Left kidney (tissue), 2 donors: Measurements from ENCODE around the gene ACOXL. TPM values are rescaled to one million over a fixed set of nuclear protein-coding genes. Genes with fewer than 3 reads are reported as not detected.
"Not testable (repeated sequence)": the region's sequence is repeated elsewhere in the genome, so short reads cannot be mapped to it uniquely, and the experiment has no call there.

Experiments
- DNase-seq: peaks from one replicate; pipeline ENCODE4 v3.0.0-alpha.2; 2013
- polyA plus RNA-seq: library from polyadenylated mRNA; unstranded; fragments of 120-200 nt; gene quantifications from one replicate; pipeline ENCODE4 v1.2.1, GENCODE V29; 2013; ENCODE audit not compliant: insufficient read length

ACOXL gene
- polyA plus RNA-seq, 1 donor = 1.1 TPM

DNA sequence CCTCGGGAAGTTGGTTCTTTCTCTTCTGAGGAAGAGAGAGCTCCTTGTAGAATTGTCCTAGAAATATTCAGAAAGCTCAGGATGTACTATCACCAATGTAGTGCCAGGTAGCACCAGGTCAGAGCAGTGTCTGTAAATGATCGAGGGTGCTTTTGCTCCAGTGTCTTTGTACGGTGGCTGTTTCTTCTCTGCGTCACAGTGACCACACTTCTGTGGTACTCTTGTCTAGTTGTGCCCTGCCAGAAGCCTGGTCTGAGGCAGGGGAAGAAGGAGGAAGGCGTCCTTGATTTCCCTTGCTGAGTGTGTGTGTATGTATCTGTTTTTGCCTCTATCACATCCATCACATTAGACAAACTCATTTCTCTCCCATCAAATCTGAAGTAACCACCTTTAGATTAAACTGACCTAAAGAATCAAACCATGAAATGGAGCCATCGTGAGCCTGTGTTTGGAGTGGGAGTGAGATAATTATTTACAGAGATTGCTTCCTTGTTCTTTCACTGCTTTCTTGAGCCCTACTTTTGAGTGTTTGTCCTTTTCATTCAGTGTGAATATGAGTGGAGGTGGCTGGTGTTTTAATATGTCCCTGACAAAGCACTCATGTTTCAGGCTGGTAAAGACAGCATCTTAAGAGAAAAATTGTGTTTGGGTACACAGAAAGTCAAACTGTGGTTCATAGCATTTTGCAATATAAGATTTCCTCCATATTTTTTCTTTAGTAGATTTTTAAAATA, 97.2 kb downstream of the ACOXL start:
- DNase-seq = no peak

DNA sequence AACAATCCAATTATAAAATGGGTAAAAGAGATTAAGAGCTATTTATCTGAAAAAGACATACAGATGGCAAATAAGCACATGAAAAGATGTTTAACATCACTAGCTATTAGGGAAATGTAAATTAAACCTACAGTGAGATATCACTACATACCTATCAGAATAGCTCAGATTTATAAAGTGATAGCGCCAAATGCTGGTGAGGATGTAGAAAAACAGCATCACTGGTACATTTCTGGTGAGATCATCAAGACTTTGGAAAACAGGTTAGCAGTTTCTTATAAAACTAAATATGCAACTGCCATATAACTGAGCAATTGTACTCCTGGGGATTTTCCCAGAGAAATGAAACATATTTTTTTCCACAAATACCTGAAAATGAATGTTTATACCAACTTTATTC, 100.4 kb downstream of the ACOXL start:
- DNase-seq = no peak

DNA sequence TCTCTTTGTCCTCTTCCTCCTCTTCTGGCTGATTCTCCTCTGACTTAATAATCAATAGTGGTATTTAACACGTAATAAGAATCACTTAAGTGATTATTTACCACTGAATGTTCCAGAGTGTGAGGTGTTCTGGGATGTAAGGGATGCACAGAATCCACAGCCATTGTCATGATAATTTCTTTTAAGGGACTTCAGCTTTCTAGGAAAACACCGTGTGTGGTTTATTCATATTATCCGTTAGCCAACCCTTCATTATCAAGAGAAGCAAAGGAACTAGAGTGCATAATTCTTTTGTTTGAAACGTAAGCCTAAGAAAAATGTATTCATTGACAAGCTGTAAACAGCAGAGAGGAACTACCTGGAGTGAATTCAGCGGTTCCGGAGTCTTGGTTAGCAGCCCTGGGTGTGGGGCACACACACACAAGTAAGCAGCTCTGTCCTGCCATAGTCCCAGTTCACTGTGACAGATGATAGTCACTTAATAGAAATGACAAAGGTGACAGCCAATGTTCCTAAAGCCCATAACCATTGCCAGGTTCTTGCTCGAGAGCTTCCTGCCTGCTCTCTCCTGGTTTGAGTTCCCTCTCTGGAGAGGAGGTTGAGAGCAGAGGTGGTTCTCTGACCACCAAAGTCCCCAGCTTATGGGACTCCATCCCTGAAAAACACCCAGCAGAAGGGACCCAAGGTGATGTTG, 101.9 kb downstream of the ACOXL start:
- no peak for DNase-seq

DNA sequence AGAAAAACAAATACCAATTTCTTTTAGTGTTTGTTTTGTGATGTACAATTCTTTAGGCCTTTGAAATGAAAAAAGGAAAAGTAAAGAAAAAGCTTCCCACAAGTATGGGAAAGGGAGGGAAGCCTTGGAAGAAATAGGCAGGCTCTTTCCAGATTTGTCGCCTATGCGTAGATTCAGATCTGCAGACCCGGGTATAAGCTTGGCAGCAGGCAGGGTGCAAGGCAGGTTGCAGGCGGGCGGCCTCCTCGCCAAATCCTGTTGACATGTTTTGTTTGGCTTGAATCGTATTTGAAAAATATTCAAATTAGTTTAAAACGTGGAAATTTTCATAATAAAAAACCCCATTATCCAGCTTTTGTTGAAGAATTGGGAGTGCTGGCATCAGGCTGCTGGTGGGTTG, 104.3 kb downstream of the ACOXL start:
- no peak for DNase-seq

DNA sequence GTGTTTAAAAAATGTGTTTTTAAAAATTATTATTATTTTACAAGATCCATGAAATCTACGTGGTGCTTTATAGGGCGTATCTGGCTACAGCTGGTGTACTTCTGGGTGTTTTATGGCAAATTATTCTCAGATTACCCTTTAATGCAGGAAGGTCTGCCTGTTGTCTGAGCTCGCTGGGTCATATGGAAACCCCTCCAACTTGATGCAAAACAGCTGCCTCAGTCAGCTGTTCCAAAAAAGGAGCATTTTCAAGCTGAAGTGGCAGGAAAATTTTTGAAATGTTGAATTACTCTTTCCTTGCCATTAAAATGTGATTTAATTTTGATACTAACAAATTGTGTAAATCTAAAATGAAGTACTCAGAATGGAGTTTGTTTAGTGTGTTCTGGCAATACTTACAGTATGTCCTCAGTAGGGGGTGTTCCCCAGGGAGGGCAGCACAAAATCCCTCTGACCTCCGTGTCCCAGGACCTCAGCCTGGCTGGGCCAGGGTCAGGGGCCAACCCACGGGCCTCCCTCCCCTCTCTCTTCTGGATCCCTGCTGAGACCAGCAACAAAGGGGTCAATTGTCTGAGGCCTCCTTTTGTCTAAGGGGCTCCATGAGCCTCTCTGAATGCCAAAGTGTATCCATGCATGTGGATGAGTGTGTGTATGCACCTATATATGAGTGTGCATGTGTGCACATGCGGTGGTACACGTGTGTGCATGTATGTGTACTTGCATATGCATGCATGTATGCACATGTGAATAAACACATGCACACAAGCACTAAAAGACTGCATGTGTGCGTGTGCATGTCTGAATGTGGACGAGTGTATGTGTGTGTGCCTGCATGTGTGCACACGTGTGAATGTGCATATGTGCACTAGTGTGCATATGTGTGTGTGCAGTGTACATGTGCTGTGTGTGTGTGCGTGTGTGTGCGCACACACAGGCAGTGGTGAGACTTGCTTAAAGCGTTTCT, 105.4 kb downstream of the ACOXL start:
- peak; percentile 64 for DNase-seq

DNA sequence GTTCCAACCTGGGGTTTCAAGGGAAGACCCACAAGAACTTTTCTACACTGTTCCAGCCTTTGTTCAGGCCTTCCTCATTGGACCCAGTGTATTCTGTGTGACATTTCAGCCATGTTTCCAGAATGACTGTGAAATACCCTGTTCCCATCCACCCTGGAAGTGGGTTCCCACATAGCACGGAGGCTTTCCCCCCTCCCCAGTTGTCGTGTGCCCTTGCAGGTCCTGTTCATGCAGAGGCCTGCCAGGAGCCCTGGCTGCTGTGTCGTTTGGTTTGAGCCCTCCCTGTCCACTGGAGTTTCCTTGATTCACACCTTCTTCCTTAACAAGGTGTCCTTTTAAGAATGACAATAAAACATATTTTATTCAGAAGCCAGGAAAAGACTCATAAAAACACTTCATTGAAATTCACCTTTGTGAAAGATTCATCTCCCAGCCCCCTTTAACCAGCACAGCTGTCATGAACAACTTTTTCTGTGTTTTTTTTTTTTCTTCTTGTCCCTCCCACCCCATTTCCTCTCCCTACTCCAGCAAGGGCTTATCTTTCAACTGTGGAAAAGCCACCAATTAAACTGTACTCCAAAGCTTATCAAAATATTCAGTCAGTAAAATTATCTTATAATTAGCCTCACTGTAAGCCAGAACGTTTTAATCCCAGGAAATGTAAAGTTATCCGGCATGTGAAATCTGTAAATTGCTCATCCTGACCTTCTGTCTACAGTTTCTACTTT, 106.4 kb downstream of the ACOXL start:
- DNase-seq = no peak

DNA sequence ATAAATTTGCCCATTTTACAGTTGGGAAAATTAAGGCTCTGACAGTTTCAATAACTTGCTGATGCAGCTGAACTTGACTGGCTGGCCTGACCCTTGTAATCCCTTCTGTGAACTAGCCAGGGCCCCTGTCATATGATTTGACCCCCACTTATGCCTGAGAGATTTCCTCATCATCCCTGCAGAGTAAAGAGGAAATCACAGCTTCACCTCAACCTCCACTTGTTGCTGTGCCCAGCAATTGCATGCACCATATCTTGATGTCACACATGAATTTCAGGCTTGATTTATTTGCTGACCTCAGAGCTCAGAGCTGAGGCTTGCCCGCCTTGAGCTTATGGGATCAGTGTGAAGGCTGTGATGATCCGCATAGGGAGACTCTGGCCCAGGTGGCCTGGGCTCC, 108.1 kb downstream of the ACOXL start:
- no peak for DNase-seq

DNA sequence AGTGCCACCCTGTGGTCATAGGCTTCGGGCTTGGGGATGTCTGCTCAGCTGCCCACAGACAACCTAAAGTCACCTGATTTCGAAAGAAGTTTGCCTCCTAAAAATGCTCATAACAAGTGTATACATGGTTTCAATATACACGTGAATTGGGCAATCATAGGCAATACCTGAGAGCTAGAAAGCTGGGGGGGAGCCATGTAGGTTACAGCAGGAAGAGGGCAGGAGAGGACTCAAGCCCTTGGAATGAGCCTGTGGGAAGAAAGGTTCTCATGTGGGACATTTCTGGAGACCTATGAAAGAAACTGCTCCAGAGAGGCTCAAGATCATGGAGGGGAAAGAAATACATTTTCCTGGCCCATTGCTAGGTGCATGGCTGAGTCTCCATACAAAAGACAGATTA, 109.7 kb downstream of the ACOXL start:
- DNase-seq = no peak

DNA sequence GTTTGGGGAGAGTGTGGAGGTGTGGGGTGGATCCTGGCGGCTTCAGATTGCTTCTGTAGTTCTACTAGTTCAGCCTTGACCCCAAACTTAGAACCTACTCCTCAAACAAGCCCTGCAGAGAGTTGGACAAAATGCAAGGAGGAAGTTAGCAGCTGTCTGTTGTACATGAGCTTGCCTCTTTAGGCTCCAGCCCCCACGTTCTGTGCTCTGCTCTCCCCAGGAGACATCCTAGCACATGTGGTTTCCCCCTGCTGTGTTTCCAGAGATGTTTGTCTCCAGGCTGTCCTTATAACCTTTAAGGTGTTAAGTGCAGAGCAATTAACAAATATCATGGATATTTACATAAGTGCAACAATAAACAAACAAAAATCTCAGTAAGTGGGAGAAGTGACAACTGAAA, 111.1 kb downstream of the ACOXL start:
- DNase-seq = no peak

DNA sequence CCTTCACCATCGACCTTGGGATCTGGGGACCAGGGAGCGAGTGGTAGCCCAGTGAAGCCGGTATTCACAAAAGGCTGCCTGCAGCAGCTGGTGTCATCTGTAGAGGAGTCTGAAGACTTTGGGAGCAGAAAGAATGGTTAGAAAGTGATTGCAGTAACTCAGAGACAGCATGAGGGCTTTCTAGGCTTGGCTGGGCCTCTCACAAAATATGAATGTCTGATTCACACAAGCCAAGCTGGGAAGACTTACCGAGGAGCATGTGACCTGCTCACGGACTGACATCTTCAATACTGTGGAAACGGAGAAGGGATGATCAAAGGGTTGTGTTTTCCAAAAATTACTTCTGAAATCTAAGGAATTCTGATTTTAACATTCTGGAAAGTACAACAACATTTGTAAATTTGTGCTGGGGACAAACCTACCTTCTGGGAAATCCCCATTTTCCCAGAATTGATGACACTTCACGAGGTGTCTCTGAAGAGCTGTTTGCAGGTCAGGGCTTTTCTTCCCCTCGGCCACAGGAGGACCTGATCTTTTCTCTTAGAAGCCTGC, 111.7 kb downstream of the ACOXL start:
- no peak for DNase-seq

DNA sequence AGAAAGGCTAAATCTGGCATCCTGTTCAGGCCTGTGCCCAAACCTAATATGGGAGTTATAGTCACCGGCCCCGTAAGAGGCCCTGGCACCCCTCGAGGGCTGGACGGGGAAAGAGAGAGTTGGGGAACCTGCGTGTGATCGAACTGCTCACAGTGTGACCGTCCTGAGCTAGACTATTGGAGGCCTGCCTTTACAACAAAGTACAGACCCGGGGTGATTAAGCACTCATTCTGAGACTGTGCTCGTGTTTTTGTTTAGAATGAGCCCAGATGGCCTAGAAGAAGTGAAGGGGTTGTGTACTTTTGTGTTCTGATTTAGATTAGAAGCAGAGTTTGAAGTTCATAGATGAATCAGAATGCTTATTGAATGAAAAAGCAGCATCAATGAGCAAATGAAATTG, 115.3 kb downstream of the ACOXL start:
- DNase-seq = no peak

DNA sequence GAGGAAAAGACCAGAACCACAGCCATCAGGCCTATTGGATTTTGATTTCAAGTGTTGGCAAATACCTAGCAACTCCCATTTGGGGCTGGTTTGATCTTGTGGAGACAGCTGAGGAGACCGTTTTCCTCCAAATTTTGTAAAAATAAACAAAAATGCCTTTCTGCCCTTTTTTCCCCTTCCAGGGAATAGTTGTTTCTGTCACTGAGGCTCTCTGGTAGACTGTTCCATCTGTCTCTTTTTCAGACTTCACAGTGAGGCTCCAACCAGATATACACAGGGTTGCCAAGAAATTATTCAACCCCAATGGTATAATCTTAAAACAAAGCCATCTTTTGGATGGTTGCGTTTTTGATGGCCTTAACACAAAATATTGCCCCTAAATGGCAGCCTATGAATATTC, 115.7 kb downstream of the ACOXL start:
- no peak for DNase-seq

DNA sequence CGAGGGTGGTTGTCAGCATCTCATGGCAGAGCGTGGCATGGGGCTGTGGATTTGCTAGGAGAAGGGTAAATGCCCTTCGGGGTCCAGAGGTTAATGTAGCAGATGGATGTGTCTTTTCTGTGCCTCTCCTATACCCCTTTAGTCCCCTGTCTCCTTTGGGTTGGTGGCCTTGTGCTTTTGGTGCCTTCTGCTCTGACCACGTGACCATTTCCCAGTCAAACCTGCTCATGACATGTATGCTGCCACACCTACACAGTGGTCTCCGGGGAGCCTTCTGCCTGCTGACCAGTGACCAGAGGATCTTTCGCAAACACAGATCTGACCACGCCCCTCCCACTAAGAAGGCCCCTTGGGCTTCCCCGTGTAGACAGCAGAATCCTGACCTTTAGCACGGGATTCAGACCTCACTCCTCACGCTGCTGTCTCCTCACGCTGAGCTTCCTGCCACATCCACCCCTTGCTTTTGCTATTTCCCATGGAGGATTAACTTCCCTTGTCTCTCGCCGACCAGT, 116.2 kb downstream of the ACOXL start:
- no peak for DNase-seq

DNA sequence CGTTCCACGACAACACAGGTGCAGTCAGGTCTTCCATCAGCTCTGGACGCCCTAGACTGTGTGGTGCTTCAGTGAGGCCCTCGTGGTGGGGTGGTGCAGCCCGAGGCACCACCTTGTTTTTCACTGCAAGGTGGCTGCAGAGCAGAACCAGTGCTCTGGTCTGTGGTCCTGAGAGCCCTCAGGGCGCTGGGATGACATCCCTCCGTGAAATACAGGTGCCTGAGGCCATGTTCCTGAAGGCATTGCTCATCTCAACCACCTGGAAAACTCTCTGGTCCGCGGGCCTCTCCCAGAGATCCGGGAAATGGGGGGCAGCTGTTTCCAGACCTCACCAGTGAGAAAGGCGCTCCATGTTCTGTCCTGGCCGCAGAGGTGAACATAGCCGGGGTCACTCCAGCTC, 119.2 kb downstream of the ACOXL start:
- DNase-seq = no peak

DNA sequence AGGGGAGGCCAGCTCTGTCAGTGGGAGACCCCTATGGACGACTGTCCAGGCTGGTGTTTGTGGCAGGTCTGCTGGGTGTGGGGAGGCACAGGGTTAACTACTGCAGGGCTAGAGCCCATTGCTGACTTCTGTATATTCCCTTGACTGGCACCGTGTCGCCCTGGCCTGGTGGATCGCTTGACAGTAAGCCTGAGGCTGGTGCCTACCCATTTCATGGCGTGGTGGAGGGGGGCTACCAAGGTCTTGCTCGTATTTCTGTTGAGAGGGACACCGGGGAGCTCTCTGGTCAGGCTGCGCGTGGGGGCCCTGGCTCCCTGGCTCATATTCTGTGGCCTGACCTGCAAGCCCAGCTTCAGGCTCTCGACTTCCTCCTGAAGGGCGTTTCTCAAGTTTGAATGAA, 119.7 kb downstream of the ACOXL start:
- DNase-seq = no peak

DNA sequence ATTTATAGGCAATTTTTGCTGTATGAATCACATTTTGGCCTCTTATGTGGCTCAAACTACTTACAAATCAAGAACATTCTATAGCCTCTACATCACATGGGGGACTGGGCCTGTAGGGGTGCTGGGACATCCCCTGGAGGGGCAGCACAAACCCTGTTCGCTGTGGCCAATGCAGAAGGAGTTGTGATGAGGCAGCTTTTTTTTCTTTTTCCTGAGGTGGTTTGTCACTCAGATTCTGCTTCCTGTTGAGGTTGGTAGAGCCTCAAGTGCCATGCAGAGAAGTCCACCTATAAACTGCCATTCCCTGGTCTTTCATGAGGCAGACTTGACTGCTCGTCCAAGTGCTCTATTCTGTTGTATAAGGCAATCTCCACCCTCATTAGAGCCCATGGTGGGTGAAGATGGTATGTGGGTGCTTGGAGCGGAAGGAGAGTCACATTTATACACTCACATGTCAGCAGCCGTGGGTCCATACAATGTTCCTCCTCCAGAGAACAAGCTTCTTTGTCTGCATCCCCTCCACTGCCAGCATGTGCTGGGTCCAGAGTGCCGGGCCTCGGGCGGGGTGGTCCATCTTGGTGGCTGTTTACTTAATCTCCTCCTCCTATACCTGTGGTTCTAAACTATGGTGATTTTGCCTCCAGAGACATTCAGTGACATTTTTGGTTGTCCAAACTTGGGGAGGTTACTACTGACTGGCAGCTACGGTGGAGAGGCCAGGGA, 120.3 kb downstream of the ACOXL start:
- DNase-seq = no peak

DNA sequence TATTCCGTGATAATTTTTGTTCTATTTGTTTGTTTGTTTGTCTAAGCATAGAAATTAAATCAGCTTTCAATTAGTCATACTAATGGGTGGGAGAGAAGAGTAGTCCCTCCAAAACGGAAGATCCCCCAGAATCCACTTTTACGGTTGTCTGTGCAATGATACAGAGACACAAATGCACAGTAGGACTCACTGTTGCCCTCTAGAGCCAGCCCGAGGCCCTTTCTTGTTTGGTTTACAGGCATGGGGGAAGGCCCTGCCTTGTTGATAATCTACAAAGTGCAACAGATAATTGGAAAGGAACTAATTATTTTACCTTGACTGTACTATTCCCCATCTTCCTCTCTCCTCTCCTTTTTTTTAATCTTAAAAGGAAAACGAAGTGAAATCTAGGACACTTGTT, 121.1 kb downstream of the ACOXL start:
- no peak for DNase-seq

DNA sequence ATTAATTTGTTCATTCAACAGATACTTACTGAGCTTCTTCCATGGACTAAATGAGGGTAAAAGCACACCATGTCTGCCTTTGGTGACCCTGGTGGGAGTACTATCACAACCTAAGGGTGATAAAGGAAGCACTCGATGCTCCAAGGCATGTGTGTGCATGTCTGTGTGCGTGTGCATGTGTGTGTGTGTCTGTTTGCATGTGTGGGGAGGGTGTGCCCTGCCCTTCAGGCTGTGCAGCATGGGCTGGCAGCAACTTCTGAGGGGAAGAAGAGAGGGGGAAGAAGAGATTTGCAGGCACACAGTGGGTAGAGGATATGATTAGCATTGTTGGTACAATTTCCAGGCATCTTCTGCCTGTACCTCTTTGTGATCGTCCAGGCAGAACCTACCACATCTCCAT, 121.6 kb downstream of the ACOXL start:
- DNase-seq = no peak

DNA sequence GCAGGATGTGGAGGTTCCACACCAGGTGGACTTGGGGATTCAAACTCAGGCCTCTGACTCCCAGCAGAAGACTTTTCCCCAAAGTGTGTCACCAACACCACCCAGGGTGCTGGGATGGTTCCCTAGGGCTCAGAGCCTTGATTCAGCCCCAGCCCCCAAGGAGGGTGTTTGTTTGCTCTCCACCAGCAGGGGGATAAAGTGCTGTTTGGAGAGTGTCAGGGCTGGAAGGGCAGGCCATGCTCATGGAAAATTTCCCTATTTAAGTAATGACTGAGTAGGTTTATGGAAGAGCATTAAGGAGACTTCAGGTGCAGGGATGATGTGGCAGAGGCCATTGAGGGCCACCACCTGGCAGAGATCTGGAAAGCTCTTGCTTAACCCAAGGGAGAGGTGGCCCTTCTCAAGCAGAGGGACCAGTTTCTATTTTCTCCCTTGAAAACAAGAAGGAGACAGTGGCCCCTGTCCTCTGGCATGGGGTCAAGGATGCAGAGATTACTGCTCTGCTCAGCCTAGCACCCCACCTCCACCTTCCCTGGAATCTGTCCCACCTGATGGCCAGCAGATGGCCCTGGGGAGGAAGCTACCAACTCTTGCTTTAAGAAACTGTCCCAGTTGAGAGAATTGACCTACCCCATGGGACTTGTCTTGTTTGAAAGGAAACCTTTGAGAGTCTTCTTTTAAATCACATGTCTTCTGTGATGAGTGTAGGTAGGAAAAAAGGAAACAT, 122.1 kb downstream of the ACOXL start:
- no peak for DNase-seq

DNA sequence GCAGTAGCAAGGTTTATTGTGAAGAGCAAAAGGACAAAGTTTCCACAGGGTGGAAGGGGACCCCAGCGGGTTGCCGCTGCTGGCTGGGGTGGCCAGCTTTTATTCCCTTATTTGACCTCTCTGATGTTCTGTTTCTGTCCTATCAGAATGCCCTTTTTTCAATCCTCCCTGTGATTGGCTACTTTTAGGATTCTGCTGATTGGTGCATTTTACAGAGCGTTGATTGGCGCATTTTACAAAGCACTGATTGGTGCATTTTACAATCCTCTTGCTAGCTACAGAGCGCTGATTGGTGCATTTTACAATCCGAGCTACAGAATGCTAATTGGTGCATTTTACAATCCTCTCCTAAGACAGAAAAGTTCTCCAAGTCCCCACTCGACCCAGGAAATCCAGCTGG, 123.5 kb downstream of the ACOXL start:
- not testable (repeated sequence) for DNase-seq
